Peyer's patch (tissue), 4 donors: ENCODE data around the gene CSNK1G1. TPM values are rescaled to one million over a fixed set of nuclear protein-coding genes. Genes with fewer than 3 reads are reported as not detected.

Experiments used
- DNase-seq, 3 donors: peaks; one replicate each; pipeline ENCODE4 v3.0.0-alpha.2; 2017 to 2019
- H3K27ac ChIP-seq, 4 donors: fragments of 200-600 bp; sonication (generic); one replicate each; pipeline ENCODE4 v1.5.1; 2016 to 2019
- H3K27me3 ChIP-seq, 2 donors: fragments of 200-600 bp; sonication (generic); one replicate each; pipeline ENCODE4 v1.5.1; 2019
- H3K36me3 ChIP-seq, 3 donors: fragments of 200-600 bp; sonication (generic); one replicate each; pipeline ENCODE4 v1.5.1; 2016 to 2019
- H3K4me1 ChIP-seq, 4 donors: fragments of 200-600 bp; sonication (generic); one replicate each; pipeline ENCODE4 v1.5.1; 2016 to 2019
- H3K4me3 ChIP-seq, 4 donors: fragments of 200-600 bp; sonication (generic); 1 replicate in 3 of 4; 2 replicates in 1 of 4; pipeline ENCODE4 v1.5.1; 2016 to 2019; ENCODE audit warnings: mild to moderate bottlenecking in 1 of 4
- H3K9me3 ChIP-seq, 4 donors: fragments of 200-600 bp; sonication (generic); one replicate each; pipeline ENCODE4 v1.5.1; 2016 to 2019; ENCODE audit warnings: mild to moderate bottlenecking in 1 of 4
- POLR2A ChIP-seq, 2 donors: fragments of 450-650 bp; IDR thresholded peaks; one replicate each; pipeline ENCODE4 v1.5.1; 2017; ENCODE audit warnings: antibody characterized with exemption in 2 of 2, mild to moderate bottlenecking in 2 of 2, moderate library complexity in 2 of 2
- total RNA-seq, 4 donors: library from RNA; depleted of rRNA; stranded (reverse); fragments of >200 nt; gene quantifications; one replicate each; pipeline ENCODE4 v1.1.0, GENCODE V29; 2016
- TF ChIP-seq, protein P1 (sequence below), 6 experiments: fragments of 450-650 bp in 4 of 6; fragments of 200-600 bp in 2 of 6; sonication (generic) in 1 of 6; IDR thresholded peaks; one replicate each; pipeline ENCODE4 v1.5.1; 2017 to 2019; ENCODE audit warnings: antibody characterized with exemption in 6 of 6, mild to moderate bottlenecking in 3 of 6, moderate library complexity in 1 of 6

Gene CSNK1G1
- total RNA-seq, 4 donors from 2014 or later, result 12.3 to 36.5 (median 24.2) TPM

DNA sequence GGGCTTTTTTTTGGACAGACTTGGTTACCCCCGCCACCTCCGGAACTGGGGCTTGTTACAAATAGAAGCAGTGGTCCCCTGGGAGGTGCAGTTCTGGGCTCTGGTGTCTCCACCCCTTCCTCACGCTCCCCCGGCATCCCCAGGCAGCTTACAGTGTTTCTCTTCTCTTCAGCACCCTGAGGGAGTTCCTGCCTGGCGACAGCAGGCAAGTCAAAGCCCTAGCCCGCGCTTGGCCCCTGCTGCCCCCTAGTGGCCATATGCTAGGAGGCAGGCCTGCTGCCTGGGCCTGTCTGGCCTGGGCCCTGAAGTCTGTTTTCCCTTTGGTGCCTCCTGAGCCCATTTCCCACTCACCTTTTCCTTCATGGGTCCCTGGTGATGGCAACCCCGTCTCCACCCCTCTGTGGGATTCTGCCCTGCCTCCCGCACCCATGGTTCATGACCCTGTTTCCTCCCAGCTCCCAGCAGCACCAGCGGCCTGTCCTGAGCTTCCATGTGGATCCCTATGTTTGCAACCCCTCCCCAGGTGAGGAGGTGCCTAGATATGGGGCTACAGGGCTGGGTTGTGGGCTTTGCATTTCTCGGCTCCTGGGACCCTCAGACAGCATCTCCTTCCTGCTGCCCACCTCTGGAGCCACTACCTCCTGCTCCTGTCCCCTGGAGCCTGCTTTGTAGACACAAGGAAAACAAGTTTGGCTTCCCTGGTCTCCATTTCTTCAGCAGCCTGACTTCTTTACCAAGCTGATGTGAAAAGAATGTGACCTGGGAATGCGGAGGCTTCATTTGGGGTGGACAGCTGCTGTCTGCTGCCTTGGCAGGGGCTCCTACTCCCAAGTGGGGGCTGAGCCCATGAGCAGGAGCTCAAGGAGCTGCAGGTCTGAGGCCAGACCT is 202.2 kb downstream of the CSNK1G1 start:
- H3K36me3 ChIP-seq, result peaks cover 0 to 48% (median 0%) of the 10 kb centered on the region in 3 donors
- H3K4me1 ChIP-seq, result peaks cover 5 to 29% (median 19%) of the 10 kb centered on the region in 4 donors
- peak in 1 of 2 donors; percentile 14 for TF ChIP-seq POLR2A (IDR thresholded peaks at IDR 0.05)
- TF ChIP-seq, protein P1, sequence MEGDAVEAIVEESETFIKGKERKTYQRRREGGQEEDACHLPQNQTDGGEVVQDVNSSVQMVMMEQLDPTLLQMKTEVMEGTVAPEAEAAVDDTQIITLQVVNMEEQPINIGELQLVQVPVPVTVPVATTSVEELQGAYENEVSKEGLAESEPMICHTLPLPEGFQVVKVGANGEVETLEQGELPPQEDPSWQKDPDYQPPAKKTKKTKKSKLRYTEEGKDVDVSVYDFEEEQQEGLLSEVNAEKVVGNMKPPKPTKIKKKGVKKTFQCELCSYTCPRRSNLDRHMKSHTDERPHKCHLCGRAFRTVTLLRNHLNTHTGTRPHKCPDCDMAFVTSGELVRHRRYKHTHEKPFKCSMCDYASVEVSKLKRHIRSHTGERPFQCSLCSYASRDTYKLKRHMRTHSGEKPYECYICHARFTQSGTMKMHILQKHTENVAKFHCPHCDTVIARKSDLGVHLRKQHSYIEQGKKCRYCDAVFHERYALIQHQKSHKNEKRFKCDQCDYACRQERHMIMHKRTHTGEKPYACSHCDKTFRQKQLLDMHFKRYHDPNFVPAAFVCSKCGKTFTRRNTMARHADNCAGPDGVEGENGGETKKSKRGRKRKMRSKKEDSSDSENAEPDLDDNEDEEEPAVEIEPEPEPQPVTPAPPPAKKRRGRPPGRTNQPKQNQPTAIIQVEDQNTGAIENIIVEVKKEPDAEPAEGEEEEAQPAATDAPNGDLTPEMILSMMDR (IDR thresholded peaks at IDR 0.05), result peak; percentile 91 to 99 (median 95)
- H3K9me3 ChIP-seq, result no peaks in the 10 kb centered on the region
- peak; percentile 89 to 96 (median 90) for DNase-seq
- H3K27me3 ChIP-seq, result peaks cover 0 to 16% of the 10 kb centered on the region in 2 donors
- H3K27ac ChIP-seq, result peak overlapping the region in 2 of 4 donors; percentile 25 to 75
- H3K4me3 ChIP-seq, result peak overlapping the region in 1 of 4 donors; percentile 59

DNA sequence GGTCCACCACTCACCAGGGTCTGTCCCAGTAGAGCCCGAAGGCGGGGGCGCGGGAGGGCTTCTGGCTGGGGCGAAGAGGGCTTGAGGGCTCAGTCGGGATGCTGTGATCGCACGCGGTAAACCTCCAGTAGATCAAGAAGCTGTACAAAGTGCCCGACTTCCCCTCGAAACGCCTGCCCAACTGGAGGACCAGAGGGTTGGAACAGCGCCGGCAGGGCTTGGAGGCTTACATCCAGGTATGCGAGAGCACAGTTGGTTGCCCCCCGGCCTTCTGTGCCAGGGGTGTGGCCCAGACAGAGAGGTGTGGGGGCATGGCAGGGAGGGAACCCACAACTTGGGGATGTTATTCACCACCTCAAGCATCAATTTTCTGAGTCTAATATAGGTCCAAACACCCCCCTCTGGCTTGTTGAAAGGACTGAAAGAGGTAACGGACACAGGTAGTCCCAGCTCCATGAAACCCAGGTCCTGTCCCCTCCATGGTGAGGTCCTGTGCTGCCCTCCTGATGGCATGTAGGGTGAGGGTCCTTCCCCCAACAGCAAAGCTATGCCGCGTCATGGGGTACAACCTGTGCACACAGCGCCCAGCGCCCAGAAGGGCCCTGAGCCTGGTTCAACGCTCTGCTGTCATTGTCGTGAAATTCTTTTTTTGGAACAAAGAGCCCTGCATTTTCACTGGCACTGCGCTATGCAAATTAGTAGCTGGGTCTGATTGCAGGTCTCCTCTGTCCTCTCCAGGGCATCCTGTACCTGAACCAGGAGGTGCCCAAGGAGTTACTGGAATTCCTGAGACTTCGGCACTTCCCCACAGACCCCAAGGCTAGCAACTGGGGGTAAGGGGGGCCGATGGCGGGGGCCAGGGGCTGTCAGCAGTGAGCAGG is 203.2 kb downstream of the CSNK1G1 start:
- Histone ChIP-seq H3K27ac (peak overlapping the region in 2 of 4 donors; percentile 14 to 75), H3K27me3 (peaks cover 0 to 16% of the 10 kb centered on the region in 2 donors), H3K4me3 (peak overlapping the region; percentile 42 to 59 (median 52)), H3K4me1 (peaks cover 5 to 29% (median 19%) of the 10 kb centered on the region in 4 donors), H3K9me3 (no peaks in the 10 kb centered on the region), H3K36me3 (peaks cover 0 to 38% (median 0%) of the 10 kb centered on the region in 3 donors)
- peak in 1 of 3 donors; percentile 54 for DNase-seq
- TF ChIP-seq, protein P1 (IDR thresholded peaks at IDR 0.05), result no peak
- no peak for TF ChIP-seq POLR2A (IDR thresholded peaks at IDR 0.05)

DNA sequence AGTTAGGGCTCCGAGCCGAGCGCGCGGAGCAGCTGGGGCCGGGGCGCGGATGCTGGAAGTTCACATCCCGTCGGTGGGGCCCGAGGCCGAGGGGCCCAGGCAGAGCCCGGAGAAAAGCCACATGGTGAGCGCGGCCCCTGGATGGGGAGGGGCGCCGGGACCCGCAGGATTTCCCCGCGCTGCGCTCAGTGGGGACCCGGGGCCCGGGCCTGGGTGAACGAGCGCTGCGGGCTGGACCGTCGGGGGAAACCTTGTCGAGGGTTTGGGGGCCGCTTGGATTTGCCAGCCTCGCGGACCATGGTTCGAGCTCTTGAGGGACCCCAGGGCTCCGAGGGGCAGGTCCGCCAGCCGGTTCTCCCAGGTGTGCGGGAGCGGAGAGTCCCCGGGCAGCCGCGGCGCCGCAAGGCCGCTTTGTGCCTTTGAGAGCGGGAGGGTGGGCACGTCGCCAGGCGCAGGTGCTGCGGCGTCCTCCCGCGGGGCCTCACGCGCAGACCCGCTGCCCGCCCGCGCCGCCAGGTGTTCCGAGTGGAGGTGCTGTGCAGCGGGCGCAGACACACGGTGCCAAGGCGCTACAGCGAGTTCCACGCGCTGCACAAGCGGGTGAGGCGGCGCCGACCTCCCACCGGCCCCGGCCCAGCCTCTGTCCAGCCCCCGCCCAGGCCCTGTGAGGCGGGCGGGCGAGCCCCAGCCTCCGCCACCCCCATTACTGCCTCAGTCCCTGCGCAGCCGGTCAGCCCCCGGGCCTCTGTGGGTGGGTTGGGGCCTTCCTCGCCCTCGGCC is 204.1 kb downstream of the CSNK1G1 start, which contains the start of gene SNX22:
Gene SNX22 (plus strand): TSS at position 5 of the 780 bp plus-strand sequence. CDS start 45 bp downstream, at position 50.
- Histone ChIP-seq H3K36me3 (peaks cover 0 to 30% (median 0%) of the 10 kb centered on the region in 3 donors), H3K4me3 (peak within 1 kb of the TSS; percentile 42 to 59 (median 52)), H3K4me1 (peaks cover 5 to 29% (median 19%) of the 10 kb centered on the region in 4 donors), H3K27ac (peak within 1 kb of the TSS in 2 of 4 donors; percentile 14 to 75), H3K9me3 (no peaks in the 10 kb centered on the region), H3K27me3 (peaks cover 0 to 16% of the 10 kb centered on the region in 2 donors)
- peak in 1 of 3 donors; percentile 34 for DNase-seq
- no peak for TF ChIP-seq POLR2A (IDR thresholded peaks at IDR 0.05)
- TF ChIP-seq, protein P1 (IDR thresholded peaks at IDR 0.05), result no peak

DNA sequence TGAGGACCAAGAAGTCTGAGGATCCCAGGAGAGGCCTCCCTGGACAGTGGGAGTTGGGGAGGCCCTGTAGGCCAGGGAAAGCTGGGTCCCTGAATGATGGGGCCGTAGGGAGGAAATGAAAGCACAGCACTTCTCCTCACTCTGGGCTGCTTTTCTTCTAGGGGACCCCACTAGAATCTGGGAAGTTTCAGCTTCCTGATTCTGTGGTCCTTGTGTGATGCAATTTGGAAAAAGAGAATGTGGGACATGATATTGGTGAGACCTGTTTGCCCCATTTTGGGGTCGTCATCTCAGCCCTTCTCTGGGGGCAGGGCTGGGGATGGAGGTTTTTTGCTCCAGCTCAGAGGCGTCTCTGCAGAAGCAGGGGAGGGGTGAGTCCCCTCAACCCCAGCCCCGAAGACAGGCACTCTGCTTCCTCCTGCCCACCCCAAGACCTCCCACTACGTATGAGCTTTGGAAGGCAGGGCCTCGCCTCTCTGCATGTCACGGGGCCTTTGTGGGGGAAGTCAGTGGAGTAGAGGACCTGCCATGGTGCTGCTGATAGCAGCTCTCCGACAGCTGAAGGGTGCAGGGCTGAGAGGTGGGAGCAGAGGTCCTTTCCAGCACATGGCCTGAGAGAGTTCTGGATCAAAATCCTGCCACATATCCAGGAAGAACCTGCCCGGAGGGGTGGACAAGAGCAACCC is 205.9 kb downstream of the CSNK1G1 start:
- H3K27me3 ChIP-seq, result peaks cover 0 to 16% of the 10 kb centered on the region in 2 donors
- no peak for DNase-seq
- H3K36me3 ChIP-seq, result peaks cover 0 to 11% (median 0%) of the 10 kb centered on the region in 3 donors
- peaks cover 5 to 29% (median 19%) of the 10 kb centered on the region in 4 donors for H3K4me1 ChIP-seq
- H3K4me3 ChIP-seq, result no peak overlapping the region
- H3K9me3 ChIP-seq, result no peaks in the 10 kb centered on the region
- no peak overlapping the region for H3K27ac ChIP-seq
- no peak for TF ChIP-seq POLR2A (IDR thresholded peaks at IDR 0.05)
- TF ChIP-seq, protein P1 (IDR thresholded peaks at IDR 0.05), result no peak
